Mesodermal cell (in vitro differentiated cells): ENCODE data around the gene ZNFX1.

Experiments used
- H3K27ac ChIP-seq: 2 replicates; pipeline ENCODE4 v1.7.0; 2013; ENCODE audit warnings: mild to moderate bottlenecking, low read depth, low read length, moderate library complexity; ENCODE audit not compliant: severe bottlenecking
- H3K36me3 ChIP-seq: 2 replicates; pipeline ENCODE4 v1.7.1; 2013; ENCODE audit warnings: mild to moderate bottlenecking, low read length, moderate library complexity; ENCODE audit not compliant: control insufficient read depth, insufficient read depth
- H3K4me1 ChIP-seq: one replicate; pipeline ENCODE4 v1.7.1; 2013; ENCODE audit warnings: mild to moderate bottlenecking, low read length; ENCODE audit not compliant: insufficient read depth, control insufficient read depth, poor library complexity, severe bottlenecking
- H3K4me3 ChIP-seq: 2 replicates; pipeline ENCODE4 v1.7.0; 2013; ENCODE audit warnings: low read length, control low read depth, mild to moderate bottlenecking; ENCODE audit not compliant: insufficient read depth, poor library complexity, severe bottlenecking; ENCODE audit errors: extremely low read depth
- H3K9me3 ChIP-seq: 2 replicates; pipeline ENCODE4 v1.7.1; 2013; ENCODE audit warnings: mild to moderate bottlenecking, low read length, moderate library complexity; ENCODE audit not compliant: control insufficient read depth
- WGBS, 2 experiments: methylation state at CpG; one replicate each; pipeline ENCODE4 v1.1.5; 2013; ENCODE audit warnings: missing lambda C conversion rate in 2 of 2; ENCODE audit not compliant: insufficient coverage in 2 of 2; 5-methylcytosine and 5-hydroxymethylcytosine counted together

ZNFX1 gene

GRCh38 chr20:49267327-49267726 is 10.5 kb downstream of the ZNFX1 start:
- no peak overlapping the region for H3K27ac ChIP-seq
- H3K4me1 ChIP-seq = no peaks in the 10 kb centered on the region
- H3K4me3 ChIP-seq = no peak overlapping the region
- no CpG with 5 or more reads among the region's 4 CpGs for WGBS, 2 experiments
- peaks cover 91% of the 10 kb centered on the region for H3K36me3 ChIP-seq
- no peaks in the 10 kb centered on the region for H3K9me3 ChIP-seq

- 100% methylated on average over 1 of the region's 1 CpG for WGBS, 2 experiments
- H3K36me3 ChIP-seq = peaks cover 82% of the 10 kb centered on the region
- no peaks in the 10 kb centered on the region for H3K9me3 ChIP-seq
- H3K4me3 ChIP-seq = no peak overlapping the region
- H3K4me1 ChIP-seq = no peaks in the 10 kb centered on the region
- no peak overlapping the region for H3K27ac ChIP-seq
Measured at GRCh38 chr20:49262444-49262843, 15.4 kb downstream of the ZNFX1 start.

GRCh38 chr20:49261173-49261572 is 16.7 kb downstream of the ZNFX1 start:
- Histone ChIP-seq H3K27ac (no peak overlapping the region), H3K4me1 (no peaks in the 10 kb centered on the region), H3K9me3 (no peaks in the 10 kb centered on the region), H3K36me3 (peaks cover 85% of the 10 kb centered on the region), H3K4me3 (no peak overlapping the region)
- WGBS, 2 experiments = 100% methylated on average over 1 of the region's 3 CpGs; no CpG with 5 or more reads in 1 of the 2 experiments

DNA sequence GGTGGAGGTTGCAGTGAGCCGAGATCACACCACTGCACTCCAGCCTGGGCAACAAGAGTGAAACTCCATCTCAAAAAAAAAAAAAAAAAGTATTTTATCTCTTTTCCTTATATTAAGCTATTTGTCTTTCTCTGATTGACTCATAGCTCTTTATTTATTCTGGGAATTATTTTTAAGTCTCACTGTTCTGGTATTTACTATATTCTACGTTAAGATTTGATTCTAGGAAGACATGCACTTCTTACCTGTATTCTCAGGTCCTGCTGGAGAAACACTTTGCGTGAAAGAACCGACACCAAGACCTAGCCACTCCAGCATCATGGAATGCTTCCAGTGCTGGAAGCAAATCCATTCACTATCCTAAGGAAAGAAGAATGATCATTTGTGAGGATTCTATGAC is 17.6 kb downstream of the ZNFX1 start:
- peaks cover 86% of the 10 kb centered on the region for H3K36me3 ChIP-seq
- no peak overlapping the region for H3K27ac ChIP-seq
- H3K9me3 ChIP-seq = no peaks in the 10 kb centered on the region
- no peaks in the 10 kb centered on the region for H3K4me1 ChIP-seq
- 93 to 100% methylated on average over 2 to 3 of the region's 4 CpGs for WGBS, 2 experiments
- no peak overlapping the region for H3K4me3 ChIP-seq

GRCh38 chr20:49259799-49260198 is 18.1 kb downstream of the ZNFX1 start:
- no peaks in the 10 kb centered on the region for H3K4me1 ChIP-seq
- no peaks in the 10 kb centered on the region for H3K9me3 ChIP-seq
- no peak overlapping the region for H3K27ac ChIP-seq
- WGBS, 2 experiments = no CpG with 5 or more reads among the region's 2 CpGs
- H3K36me3 ChIP-seq = peaks cover 86% of the 10 kb centered on the region
- no peak overlapping the region for H3K4me3 ChIP-seq

GRCh38 chr20:49259284-49259683 is 18.6 kb downstream of the ZNFX1 start:
- WGBS, 2 experiments = 64 to 100% methylated on average over 2 to 3 of the region's 4 CpGs
- no peaks in the 10 kb centered on the region for H3K9me3 ChIP-seq
- peaks cover 86% of the 10 kb centered on the region for H3K36me3 ChIP-seq
- no peaks in the 10 kb centered on the region for H3K4me1 ChIP-seq
- no peak overlapping the region for H3K27ac ChIP-seq
- H3K4me3 ChIP-seq = no peak overlapping the region

DNA sequence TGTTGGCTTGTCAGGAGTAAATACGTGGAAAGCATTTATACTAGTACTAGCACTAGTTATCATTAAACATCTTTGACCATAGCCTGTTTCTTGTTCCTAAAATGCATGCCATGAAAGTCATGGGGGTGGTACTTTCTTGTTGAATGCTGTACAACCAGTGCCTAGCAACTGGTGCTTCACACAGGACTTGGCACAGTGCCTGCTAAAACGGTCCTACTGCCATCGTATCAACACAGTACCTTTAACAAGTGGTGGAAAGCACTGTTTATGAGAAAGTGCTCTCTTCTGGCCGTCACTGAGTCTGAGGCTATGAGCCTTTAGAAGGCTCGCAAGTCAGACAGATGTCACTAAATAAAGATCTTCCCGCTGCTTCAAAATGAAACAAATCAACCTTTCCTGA is 21.6 kb downstream of the ZNFX1 start:
- WGBS, 2 experiments = 95 to 100% methylated on average over 1 to 5 of the region's 6 CpGs
- peaks cover 89% of the 10 kb centered on the region for H3K36me3 ChIP-seq
- H3K4me1 ChIP-seq = no peaks in the 10 kb centered on the region
- no peak overlapping the region for H3K4me3 ChIP-seq
- no peak overlapping the region for H3K27ac ChIP-seq
- H3K9me3 ChIP-seq = no peaks in the 10 kb centered on the region

DNA sequence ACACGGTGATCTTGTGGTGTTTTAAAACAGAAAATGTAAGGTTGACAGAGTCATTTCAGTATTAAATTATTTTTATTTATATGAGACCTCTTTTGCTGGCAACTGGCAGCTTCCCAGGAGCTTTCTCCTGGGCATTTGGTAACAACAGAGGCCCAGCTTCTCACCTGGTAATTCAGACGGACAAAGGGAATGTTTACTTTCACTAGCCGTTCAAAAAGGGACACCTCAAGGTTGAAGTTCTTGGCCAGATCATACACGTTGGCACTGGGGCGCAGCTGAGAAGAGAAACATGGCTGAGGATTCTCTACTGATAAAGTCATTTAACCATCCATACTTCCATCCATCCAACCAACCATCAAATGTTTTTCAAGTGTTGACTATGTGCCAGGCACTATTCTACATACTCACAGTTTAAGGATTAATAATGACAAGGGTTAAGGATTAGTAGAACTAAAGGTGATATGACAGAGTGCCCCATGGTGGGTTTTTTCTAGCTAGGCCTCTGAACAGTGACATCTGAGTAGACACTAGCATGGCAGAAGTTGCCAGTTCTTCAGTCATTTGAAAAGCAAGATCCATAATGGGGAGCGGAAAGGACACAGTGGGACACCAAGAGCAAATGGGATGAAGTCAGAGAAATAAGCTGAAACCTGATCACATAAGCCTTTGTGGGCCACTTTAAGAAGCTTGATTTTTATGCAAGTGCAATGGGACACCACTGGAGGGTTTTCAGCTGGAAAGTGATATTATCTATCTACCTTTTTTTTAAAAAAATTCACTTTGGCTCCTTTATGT is 25.1 kb downstream of the ZNFX1 start:
- no peak overlapping the region for H3K27ac ChIP-seq
- no peaks in the 10 kb centered on the region for H3K9me3 ChIP-seq
- H3K4me1 ChIP-seq = no peaks in the 10 kb centered on the region
- WGBS, 2 experiments = 93 to 100% methylated on average over 4 to 5 of the region's 6 CpGs
- H3K36me3 ChIP-seq = peaks cover 98% of the 10 kb centered on the region
- H3K4me3 ChIP-seq = no peak overlapping the region

DNA sequence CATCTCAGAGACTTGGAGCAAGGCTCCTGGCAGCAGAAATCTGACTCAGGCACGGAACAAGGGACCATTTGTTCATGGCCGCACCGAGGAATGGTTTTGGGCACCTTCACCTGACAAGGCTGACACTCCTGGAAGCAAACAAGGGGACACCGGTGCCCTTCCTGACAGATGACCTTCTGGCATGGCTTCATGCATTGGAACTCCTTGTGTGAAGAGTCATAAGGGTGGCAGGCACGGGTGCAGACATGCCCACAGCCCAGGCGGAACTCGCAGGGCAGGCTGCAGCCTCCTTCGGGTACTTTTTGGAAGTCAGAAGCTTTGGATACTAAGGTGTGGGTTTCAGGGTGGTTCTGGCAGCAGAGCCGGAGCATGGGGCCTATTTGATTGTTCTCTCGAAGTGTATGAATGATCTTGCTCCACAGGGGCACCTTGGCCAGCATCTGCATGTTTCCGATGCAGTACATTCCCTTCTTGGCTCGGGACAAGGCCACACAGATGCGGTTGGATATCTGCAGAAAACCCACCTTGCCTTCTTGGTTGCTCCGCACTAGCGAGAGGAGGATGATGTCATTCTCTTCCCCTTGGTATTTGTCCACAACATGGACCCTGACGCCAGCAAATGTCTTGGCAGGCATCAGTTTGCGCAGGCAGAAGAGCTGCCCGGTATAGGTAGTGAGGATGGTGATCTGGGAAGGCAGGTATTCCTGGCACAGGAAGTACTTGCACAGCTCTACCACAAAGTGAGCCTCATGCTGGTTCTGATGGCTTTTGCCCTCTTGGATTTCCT is 28.8 kb downstream of the ZNFX1 start:
- Histone ChIP-seq H3K4me1 (no peaks in the 10 kb centered on the region), H3K27ac (no peak overlapping the region), H3K36me3 (peaks cover 97% of the 10 kb centered on the region), H3K4me3 (no peak overlapping the region), H3K9me3 (no peaks in the 10 kb centered on the region)
- 93 to 97% methylated on average over 16 to 17 of the region's 18 CpGs for WGBS, 2 experiments

GRCh38 chr20:49248301-49248700 is 29.6 kb downstream of the ZNFX1 start:
- Histone ChIP-seq H3K36me3 (peaks cover 97% of the 10 kb centered on the region), H3K27ac (no peak overlapping the region), H3K4me1 (no peaks in the 10 kb centered on the region), H3K4me3 (no peak overlapping the region), H3K9me3 (no peaks in the 10 kb centered on the region)
- WGBS, 2 experiments = 93 to 96% methylated on average over 10 of the region's 10 CpGs

- Histone ChIP-seq H3K4me1 (no peaks in the 10 kb centered on the region), H3K9me3 (no peaks in the 10 kb centered on the region), H3K36me3 (peaks cover 97% of the 10 kb centered on the region), H3K27ac (no peak overlapping the region), H3K4me3 (no peak overlapping the region)
- 84 to 88% methylated on average over 4 to 5 of the region's 5 CpGs for WGBS, 2 experiments
Measured at GRCh38 chr20:49247792-49248191, 30.1 kb downstream of the ZNFX1 start.
